ENCODE measurements around the gene AQR.

GRCh38 chr15:34838282-34838681 lies 131.3 kb downstream of the AQR start:
- TF ChIP-seq, protein P1, sequence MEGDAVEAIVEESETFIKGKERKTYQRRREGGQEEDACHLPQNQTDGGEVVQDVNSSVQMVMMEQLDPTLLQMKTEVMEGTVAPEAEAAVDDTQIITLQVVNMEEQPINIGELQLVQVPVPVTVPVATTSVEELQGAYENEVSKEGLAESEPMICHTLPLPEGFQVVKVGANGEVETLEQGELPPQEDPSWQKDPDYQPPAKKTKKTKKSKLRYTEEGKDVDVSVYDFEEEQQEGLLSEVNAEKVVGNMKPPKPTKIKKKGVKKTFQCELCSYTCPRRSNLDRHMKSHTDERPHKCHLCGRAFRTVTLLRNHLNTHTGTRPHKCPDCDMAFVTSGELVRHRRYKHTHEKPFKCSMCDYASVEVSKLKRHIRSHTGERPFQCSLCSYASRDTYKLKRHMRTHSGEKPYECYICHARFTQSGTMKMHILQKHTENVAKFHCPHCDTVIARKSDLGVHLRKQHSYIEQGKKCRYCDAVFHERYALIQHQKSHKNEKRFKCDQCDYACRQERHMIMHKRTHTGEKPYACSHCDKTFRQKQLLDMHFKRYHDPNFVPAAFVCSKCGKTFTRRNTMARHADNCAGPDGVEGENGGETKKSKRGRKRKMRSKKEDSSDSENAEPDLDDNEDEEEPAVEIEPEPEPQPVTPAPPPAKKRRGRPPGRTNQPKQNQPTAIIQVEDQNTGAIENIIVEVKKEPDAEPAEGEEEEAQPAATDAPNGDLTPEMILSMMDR (IDR thresholded peaks at IDR 0.05; ENCODE audit: poor library complexity, severe bottlenecking): no peak
- no peak for TF ChIP-seq REST (IDR thresholded peaks at IDR 0.05; ENCODE audit: borderline replicate concordance)
- no peak for TF ChIP-seq EZH2 (IDR thresholded peaks at IDR 0.05; ENCODE audit: borderline replicate concordance, insufficient read depth, low read length, poor library complexity, severe bottlenecking)
- no peak for TF ChIP-seq POLR2AphosphoS5 (IDR thresholded peaks at IDR 0.05)
- TF ChIP-seq EP300 (conservative IDR thresholded peaks at IDR 0.05; ENCODE audit: poor library complexity, severe bottlenecking): no peak
- no peak for TF ChIP-seq RAD21 (conservative IDR thresholded peaks at IDR 0.05)
- no peak for TF ChIP-seq TAF1 (IDR thresholded peaks at IDR 0.05; ENCODE audit: low read depth)
- no peak for TF ChIP-seq MXI1 (conservative IDR thresholded peaks at IDR 0.05; ENCODE audit: poor library complexity, severe bottlenecking)

Data from neural cell (in vitro differentiated cells).